GM19035 (cell line): ENCODE measurements around the gene CLCN5.
"Not testable (repeated sequence)": the region's sequence is repeated elsewhere in the genome, so short reads cannot be mapped to it uniquely, and the experiment has no call there.

Experiments used
- ATAC-seq: cut with Tn5 transposase; IDR thresholded peaks from one replicate; pipeline ENCODE4 v1.9.1; 2021; ENCODE audit not compliant: unreplicated experiment

Gene CLCN5

GRCh38 chrX:49995107-49995731, 72.8 kb downstream of the CLCN5 start:
- no peak for ATAC-seq

- no peak for ATAC-seq
Measured at GRCh38 chrX:49995795-49996455, 73.5 kb downstream of the CLCN5 start.

GRCh38 chrX:49996474-49996873, 74.1 kb downstream of the CLCN5 start:
- ATAC-seq: no peak

- ATAC-seq: no peak
Measured at GRCh38 chrX:49999087-49999486, 76.7 kb downstream of the CLCN5 start.

- no peak for ATAC-seq
Measured at GRCh38 chrX:50000937-50001542, 78.6 kb downstream of the CLCN5 start.

- no peak for ATAC-seq
Measured at GRCh38 chrX:50002067-50002714, 79.8 kb downstream of the CLCN5 start.

GRCh38 chrX:50003467-50003866, 81.1 kb downstream of the CLCN5 start:
- ATAC-seq: no peak

GRCh38 chrX:50003927-50004326, 81.5 kb downstream of the CLCN5 start:
- ATAC-seq: no peak

- not testable (repeated sequence) for ATAC-seq
Measured at GRCh38 chrX:50025591-50025990, 103.2 kb downstream of the CLCN5 start.

GRCh38 chrX:50035126-50035525, 112.7 kb downstream of the CLCN5 start:
- ATAC-seq: no peak

- ATAC-seq: no peak
Measured at GRCh38 chrX:50036426-50036825, 114.0 kb downstream of the CLCN5 start.

GRCh38 chrX:50045823-50046222, 123.4 kb downstream of the CLCN5 start:
- ATAC-seq: no peak

- ATAC-seq: no peak
Measured at GRCh38 chrX:50049228-50049627, 126.8 kb downstream of the CLCN5 start.

GRCh38 chrX:50054147-50054546, 131.8 kb downstream of the CLCN5 start:
- no peak for ATAC-seq

- ATAC-seq: no peak
Measured at GRCh38 chrX:50066318-50066937, 144.0 kb downstream of the CLCN5 start.

- no peak for ATAC-seq
Measured at GRCh38 chrX:50067435-50068284, 145.3 kb downstream of the CLCN5 start.

GRCh38 chrX:50068285-50068563, 145.8 kb downstream of the CLCN5 start:
- no peak for ATAC-seq

GRCh38 chrX:50068893-50069292, 146.5 kb downstream of the CLCN5 start:
- ATAC-seq: no peak

GRCh38 chrX:50071494-50071893, 149.1 kb downstream of the CLCN5 start:
- no peak for ATAC-seq

GRCh38 chrX:50072110-50072509, 149.7 kb downstream of the CLCN5 start:
- no peak for ATAC-seq

GRCh38 chrX:50073601-50074000, 151.2 kb downstream of the CLCN5 start:
- ATAC-seq: no peak
